Psoas muscle (tissue), 8 donors: Measurements from ENCODE around the gene UBAC2. TPM values are rescaled to one million over a fixed set of nuclear protein-coding genes. Genes with fewer than 3 reads are reported as not detected.

ENCODE experiments used
- ATAC-seq, 4 donors: fragments of 200-7000 bp; cut with Tn5 transposase; one replicate each; pipeline ENCODE4 v1.9.1; 2020; ENCODE audit warnings: moderate library complexity in 3 of 4, mild to moderate bottlenecking in 2 of 4
- DNase-seq, 2 donors: peaks; one replicate each; pipeline ENCODE4 v3.0.0-alpha.2; 2020
- H3K27ac ChIP-seq: fragments of 200-600 bp; one replicate; pipeline ENCODE4 v1.8.0; 2022
- H3K27me3 ChIP-seq, 3 donors: fragments of 200-600 bp in 1 of 3; one replicate each; pipeline versions ENCODE4 v1.6.1 to v1.8.0; 2013 to 2022; ENCODE audit warnings: low read length in 2 of 3, mild to moderate bottlenecking in 2 of 3, moderate library complexity in 1 of 3; ENCODE audit not compliant: insufficient read depth in 3 of 3
- H3K36me3 ChIP-seq, 2 donors: fragments of 200-600 bp in 1 of 2; one replicate each; pipeline versions ENCODE4 v1.6.1 to v1.8.0; 2013 to 2022; ENCODE audit warnings: low read depth in 1 of 2, mild to moderate bottlenecking in 1 of 2, moderate library complexity in 1 of 2; ENCODE audit not compliant: insufficient read depth in 1 of 2
- H3K4me1 ChIP-seq: fragments of 200-600 bp; one replicate; pipeline ENCODE4 v1.8.0; 2022
- H3K4me3 ChIP-seq: fragments of 200-600 bp; one replicate; pipeline ENCODE4 v1.8.0; 2022; ENCODE audit warnings: mild to moderate bottlenecking
- H3K9me3 ChIP-seq: fragments of 200-600 bp; one replicate; pipeline ENCODE4 v1.8.0; 2022
- CTCF ChIP-seq: fragments of 200-600 bp; IDR thresholded peaks from one replicate; pipeline ENCODE4 v1.8.0; 2022; ENCODE audit warnings: antibody characterized with exemption
- WGBS, 3 donors: extraction: QIAGEN DNeasy Blood & Tissue Kit; methylation state at CpG; one replicate each; pipeline versions ENCODE4 v1.1.6 to v1.1.7; 2013; 5-methylcytosine and 5-hydroxymethylcytosine counted together
- intact Hi-C, 2 donors: fragments of 100-400 bp; cut with DNase I; formaldehyde crosslinking; loops; one replicate each; pipeline versions ENCODE4 v1.11.0 to v1.14.2; 2022
- polyA plus RNA-seq, 3 donors: library from polyadenylated mRNA; stranded (reverse); fragments of 200-250 nt; gene quantifications; one replicate each; pipeline ENCODE4 v1.2.3, GENCODE V29; 2013
- total RNA-seq, 4 donors: library from RNA; stranded (reverse); fragmentation: NEBNext Ultra II Directional in 2 of 4; extraction: Animal tissue kit (Norgen Biotek cat#: 25700) in 2 of 4; gene quantifications; one replicate each; pipeline versions ENCODE4 v1.2.1 to v1.2.4, GENCODE V29; 2021 to 2023
- donor health status: healthy with polysubstance abuse.
- donor health status: DM: no; HTN: no; CAD: no; lungs with moderate emphysema.
- donor health status: Bipolar disorder and iron deficiency.
- donor health status: healthy.
- donor health status: DM: yes; HTN: yes; CAD: no.
- donor health status: DM: no; HTN: no; CAD: no.
- donor health status: DM: no; HTN: no; CAD: no.
- donor health status: DM: yes; HTN: yes; CAD: no.

UBAC2 gene
- total and polyA plus RNA-seq, 7 donors: 54.1 to 97.1 (median 71.7) TPM

DNA sequence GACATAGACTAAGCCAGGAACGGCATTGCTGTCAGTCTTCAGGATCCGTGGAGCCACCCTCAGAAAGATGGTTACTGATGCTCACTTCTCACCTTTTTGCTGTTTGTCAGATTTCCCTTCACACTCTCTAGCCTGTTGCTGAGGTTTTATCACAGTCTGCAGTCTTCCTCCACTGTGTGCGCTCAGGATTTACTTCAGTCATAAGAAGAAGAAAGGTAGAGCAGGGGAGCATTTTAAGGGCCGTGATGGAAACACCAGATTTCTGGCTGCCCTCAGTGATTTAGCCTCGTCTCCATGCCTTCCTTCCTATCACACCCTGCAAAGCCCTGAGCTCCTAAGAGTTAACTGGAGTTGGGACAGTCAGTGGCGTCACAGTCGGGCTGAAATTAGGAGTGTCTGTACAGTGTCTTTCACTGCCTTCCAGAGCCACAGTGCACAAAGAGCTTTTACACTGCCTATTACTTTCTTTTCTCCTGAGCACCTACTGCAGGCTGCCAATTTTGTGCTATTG lies 166.5 kb downstream of the UBAC2 start:
- DNase-seq: no peak

GRCh38 chr13:99367663-99368448 lies 167.2 kb downstream of the UBAC2 start:
- H3K4me1 ChIP-seq: peaks cover 6% of the 10 kb centered on the region
- DNase-seq (no peak), ATAC-seq (no peak)
- H3K27ac ChIP-seq: no peak overlapping the region
- intact Hi-C loops: no loop called here
- TF ChIP-seq CTCF: no peak
- 94 to 95% (median 95%) methylated on average over 16 of the region's 16 CpGs for WGBS, 3 donors
- H3K27me3 ChIP-seq: no peaks in the 10 kb centered on the region
- H3K9me3 ChIP-seq: no peaks in the 10 kb centered on the region
- H3K36me3 ChIP-seq: peaks cover 3 to 60% of the 10 kb centered on the region in 2 donors
- no peak overlapping the region for H3K4me3 ChIP-seq

More for the DNA sequence above, 166.5 kb downstream of the UBAC2 start:
- no peak for ATAC-seq
- intact Hi-C loops: no loop called here
- Histone ChIP-seq H3K9me3 (no peaks in the 10 kb centered on the region), H3K27ac (no peak overlapping the region), H3K36me3 (peaks cover 3 to 53% of the 10 kb centered on the region in 2 donors), H3K27me3 (no peaks in the 10 kb centered on the region), H3K4me3 (no peak overlapping the region), H3K4me1 (peaks cover 6% of the 10 kb centered on the region)
- TF ChIP-seq CTCF: no peak
- 83 to 86% (median 86%) methylated on average over 7 of the region's 7 CpGs for WGBS, 3 donors

DNA sequence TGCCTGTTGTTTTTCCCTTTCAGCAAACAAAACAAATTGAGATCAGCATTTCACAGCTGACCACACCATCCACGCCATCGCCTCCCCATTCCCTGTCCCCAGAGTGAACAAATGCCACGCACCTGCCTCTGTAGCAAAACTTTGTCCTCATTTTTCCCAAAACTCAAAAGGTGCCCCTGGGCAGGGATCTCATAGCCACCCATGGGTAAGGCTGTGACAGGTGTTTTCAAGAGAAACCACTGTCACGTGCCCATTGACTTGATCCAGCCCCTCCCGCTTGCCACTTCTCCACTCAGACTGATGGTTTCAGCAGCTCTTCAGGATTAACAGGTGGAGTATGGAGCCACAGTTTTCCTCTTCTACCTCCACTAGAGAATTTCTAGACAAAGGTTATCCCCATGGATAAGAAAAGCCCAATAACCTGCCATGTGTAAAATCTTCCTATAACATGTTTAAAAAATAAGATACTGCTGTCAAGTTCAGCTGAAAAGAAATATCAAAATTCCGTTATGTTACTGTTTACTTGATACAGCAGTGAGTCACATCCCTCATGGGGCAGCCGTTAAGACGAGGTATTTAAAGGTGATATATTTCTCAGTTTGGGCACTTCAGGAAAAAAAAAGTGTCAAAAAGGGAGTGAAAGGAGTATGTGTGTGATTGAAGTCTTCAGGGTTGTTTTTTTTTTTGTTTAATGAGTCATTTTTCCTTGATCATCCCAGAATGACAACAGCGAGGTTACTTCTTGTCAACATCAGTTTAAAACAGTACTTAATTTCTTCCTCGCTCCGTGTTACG lies 170.0 kb downstream of the UBAC2 start:
- WGBS, 3 donors: 83 to 91% (median 91%) methylated on average over 12 of the region's 12 CpGs
- Histone ChIP-seq H3K27ac (no peak overlapping the region), H3K9me3 (no peaks in the 10 kb centered on the region), H3K4me1 (no peaks in the 10 kb centered on the region), H3K27me3 (no peaks in the 10 kb centered on the region), H3K4me3 (no peak overlapping the region), H3K36me3 (peaks cover 3 to 60% of the 10 kb centered on the region in 2 donors)
- intact Hi-C loops: no loop called here
- no peak for ATAC-seq
- no peak for TF ChIP-seq CTCF
- DNase-seq: no peak

DNA sequence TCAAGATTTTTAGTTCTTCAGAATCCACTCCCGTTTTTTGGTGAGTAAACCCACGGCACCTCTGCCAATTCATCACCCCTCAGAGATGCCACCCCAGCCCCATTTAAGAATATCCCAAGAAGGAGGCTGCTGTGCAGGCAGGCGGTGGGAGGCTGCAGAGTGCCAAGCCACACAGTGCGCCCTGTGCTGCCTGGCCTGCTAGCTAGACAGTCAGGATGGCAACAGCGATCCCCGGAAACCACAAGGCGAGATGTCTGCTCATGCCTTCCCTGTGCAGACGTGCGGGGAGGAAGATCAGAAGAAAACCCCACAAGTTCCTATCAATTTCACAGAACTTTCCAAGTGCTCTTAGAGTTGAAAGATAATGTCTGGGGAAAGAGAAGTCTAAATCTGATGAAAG lies 171.3 kb downstream of the UBAC2 start:
- Histone ChIP-seq H3K4me3 (no peak overlapping the region), H3K9me3 (no peaks in the 10 kb centered on the region), H3K27ac (no peak overlapping the region), H3K27me3 (no peaks in the 10 kb centered on the region), H3K4me1 (no peaks in the 10 kb centered on the region), H3K36me3 (peaks cover 3 to 69% of the 10 kb centered on the region in 2 donors)
- no peak for TF ChIP-seq CTCF
- DNase-seq: no peak
- ATAC-seq: no peak
- intact Hi-C loops: no loop called here
- WGBS, 3 donors: 94 to 96% (median 95%) methylated on average over 9 of the region's 9 CpGs
